HEK293T (cell line): ENCODE results near the gene C1orf105.

ENCODE experiments used
- CTCF ChIA-PET: fragments of 350-600 bp; formaldehyde crosslinking; extraction: SDS; loops from one replicate; lab custom pipeline; 2021; ENCODE audit warnings: antibody characterized with exemption, inconsistent platforms; lab: Yijun Ruan, JAX
- POLR2A ChIA-PET: fragments of 350-600 bp; formaldehyde crosslinking; extraction: SDS; loops from one replicate; lab custom pipeline; 2020; ENCODE audit warnings: antibody characterized with exemption, inconsistent platforms; lab: Yijun Ruan, JAX
- DNase-seq: peaks from one replicate; pipeline ENCODE4 v3.0.0; 2012; ENCODE audit warnings: mixed read lengths; ENCODE audit errors: extremely low spot score
- ARNT ChIP-seq: fragments of 450-650 bp; IDR thresholded peaks from 2 replicates; pipeline ENCODE4 v1.6.1; 2017; ENCODE audit warnings: mild to moderate bottlenecking
- BHLHE40 ChIP-seq: fragments of 450-650 bp; IDR thresholded peaks from 2 replicates; pipeline ENCODE4 v1.6.1; 2016; ENCODE audit warnings: mild to moderate bottlenecking, moderate library complexity, borderline replicate concordance
- CTBP1 ChIP-seq: fragments of 450-650 bp; IDR thresholded peaks from 2 replicates; pipeline ENCODE4 v1.6.1; 2016; ENCODE audit warnings: borderline replicate concordance
- ELF4 ChIP-seq: fragments of 450-650 bp; IDR thresholded peaks from 2 replicates; pipeline ENCODE4 v1.6.1; 2017; ENCODE audit warnings: antibody characterized with exemption
- FOXA1 ChIP-seq: fragments of 450-650 bp; IDR thresholded peaks from 2 replicates; pipeline ENCODE4 v1.6.1; 2016; ENCODE audit warnings: mild to moderate bottlenecking
- FOXK2 ChIP-seq: fragments of 450-650 bp; IDR thresholded peaks from 2 replicates; pipeline ENCODE4 v1.6.1; 2016; ENCODE audit warnings: mild to moderate bottlenecking
- FOXM1 ChIP-seq: fragments of 450-650 bp; IDR thresholded peaks from 2 replicates; pipeline ENCODE4 v1.6.1; 2017; ENCODE audit warnings: mild to moderate bottlenecking, borderline replicate concordance
- HDGF ChIP-seq: fragments of 450-650 bp; IDR thresholded peaks from 2 replicates; pipeline ENCODE4 v1.6.1; 2017; ENCODE audit warnings: antibody characterized with exemption, borderline replicate concordance
- L3MBTL2 ChIP-seq: fragments of 450-650 bp; conservative IDR thresholded peaks from 2 replicates; pipeline ENCODE4 v1.6.1; 2016; ENCODE audit warnings: mild to moderate bottlenecking
- LEF1 ChIP-seq: fragments of 450-650 bp; IDR thresholded peaks from 2 replicates; pipeline ENCODE4 v1.6.1; 2017; ENCODE audit warnings: mild to moderate bottlenecking, borderline replicate concordance
- NFRKB ChIP-seq: fragments of 450-650 bp; IDR thresholded peaks from 2 replicates; pipeline ENCODE4 v1.6.1; 2016; ENCODE audit warnings: mild to moderate bottlenecking, moderate library complexity
- SP1 ChIP-seq: fragments of 450-650 bp; IDR thresholded peaks from 2 replicates; pipeline ENCODE4 v1.6.1; 2017
- SUZ12 ChIP-seq: fragments of 450-650 bp; IDR thresholded peaks from 2 replicates; pipeline ENCODE4 v1.6.1; 2016; ENCODE audit warnings: mild to moderate bottlenecking
- TARDBP ChIP-seq: fragments of 450-650 bp; IDR thresholded peaks from 2 replicates; pipeline ENCODE4 v1.6.1; 2016
- ZNF384 ChIP-seq: fragments of 450-650 bp; IDR thresholded peaks from 2 replicates; pipeline ENCODE4 v1.6.1; 2016
- TF ChIP-seq, protein P1 (sequence below): fragments of 450-650 bp; IDR thresholded peaks from 2 replicates; pipeline ENCODE4 v1.6.1; 2016

The C1orf105 gene

DNA sequence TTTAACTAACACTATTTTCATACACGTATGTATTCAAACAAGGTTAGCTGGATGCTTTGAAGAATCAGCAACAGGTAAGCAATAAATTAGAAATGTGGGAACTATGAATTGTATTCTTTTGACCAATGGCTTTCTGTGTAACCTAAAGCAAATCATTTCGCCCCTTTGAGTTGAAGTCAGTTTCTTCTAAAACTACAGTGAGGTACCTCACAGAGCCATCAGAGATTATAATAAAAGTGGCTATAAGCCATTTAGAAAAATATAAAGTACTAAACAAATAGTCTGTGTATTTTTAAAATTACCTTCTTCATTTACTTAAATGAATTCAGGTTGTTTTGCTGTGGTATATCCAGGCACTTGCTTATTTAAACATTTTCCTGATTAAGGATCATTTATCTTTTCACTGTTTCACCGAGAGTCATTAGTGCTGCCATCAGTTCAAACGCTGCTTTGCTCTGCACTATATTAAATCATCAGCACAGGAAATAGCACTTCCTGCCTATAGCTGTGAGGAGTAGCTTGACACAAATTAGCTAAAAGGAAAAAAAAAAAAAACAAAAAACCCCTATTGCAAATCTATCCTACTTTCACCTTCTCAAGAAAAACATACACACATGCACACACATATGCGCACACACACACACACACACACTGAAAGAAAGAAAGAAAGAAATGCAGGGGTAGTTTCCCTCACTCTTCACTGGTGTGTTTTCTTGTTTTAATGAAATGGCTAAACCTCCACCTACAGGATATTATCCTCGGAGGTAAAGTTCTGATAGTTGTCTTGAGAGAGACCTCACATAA is 39.8 kb upstream of the C1orf105 start:
- CTCF ChIA-PET, result no interaction called here

DNA sequence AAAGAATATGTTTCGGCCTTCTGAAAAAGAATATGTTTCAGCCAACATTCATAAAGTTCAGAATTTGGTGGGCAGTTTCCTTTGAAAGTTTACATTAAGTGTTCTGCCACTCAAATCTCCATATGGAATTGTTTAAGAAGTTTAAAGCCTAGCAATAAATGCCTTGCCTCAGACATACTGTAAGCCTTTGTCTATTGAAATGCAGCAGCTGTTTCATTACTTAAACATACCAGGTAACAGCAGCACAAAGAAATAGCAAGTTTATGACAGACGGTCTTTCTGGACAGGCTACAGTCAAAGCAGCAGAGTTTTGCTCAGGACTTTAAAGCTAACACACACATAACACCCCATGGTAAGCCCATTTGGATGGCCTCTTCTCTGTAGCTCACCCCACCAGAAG is 38.5 kb upstream of the C1orf105 start:
- POLR2A ChIA-PET, result no interaction called here
- DNase-seq, result no peak
- no peak for TF ChIP-seq NFRKB
- TF ChIP-seq ARNT, result no peak
- CTCF ChIA-PET, result interaction anchor here (0.6 kb wide), 1 partner anchor 306 kb away, joined by 4 read pairs; no protein-coding TSS in a partner anchor

More for the DNA sequence above, 39.8 kb upstream of the C1orf105 start:
- POLR2A ChIA-PET, result no interaction called here
- no peak for TF ChIP-seq SP1
- TF ChIP-seq HDGF, result no peak
- TF ChIP-seq, protein P1, sequence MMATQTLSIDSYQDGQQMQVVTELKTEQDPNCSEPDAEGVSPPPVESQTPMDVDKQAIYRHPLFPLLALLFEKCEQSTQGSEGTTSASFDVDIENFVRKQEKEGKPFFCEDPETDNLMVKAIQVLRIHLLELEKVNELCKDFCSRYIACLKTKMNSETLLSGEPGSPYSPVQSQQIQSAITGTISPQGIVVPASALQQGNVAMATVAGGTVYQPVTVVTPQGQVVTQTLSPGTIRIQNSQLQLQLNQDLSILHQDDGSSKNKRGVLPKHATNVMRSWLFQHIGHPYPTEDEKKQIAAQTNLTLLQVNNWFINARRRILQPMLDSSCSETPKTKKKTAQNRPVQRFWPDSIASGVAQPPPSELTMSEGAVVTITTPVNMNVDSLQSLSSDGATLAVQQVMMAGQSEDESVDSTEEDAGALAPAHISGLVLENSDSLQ, result no peak
- no peak for TF ChIP-seq ZNF384
- no peak for TF ChIP-seq CTBP1
- no peak for TF ChIP-seq TARDBP
- TF ChIP-seq L3MBTL2, result no peak
- no peak for TF ChIP-seq ELF4
- DNase-seq, result no peak

DNA sequence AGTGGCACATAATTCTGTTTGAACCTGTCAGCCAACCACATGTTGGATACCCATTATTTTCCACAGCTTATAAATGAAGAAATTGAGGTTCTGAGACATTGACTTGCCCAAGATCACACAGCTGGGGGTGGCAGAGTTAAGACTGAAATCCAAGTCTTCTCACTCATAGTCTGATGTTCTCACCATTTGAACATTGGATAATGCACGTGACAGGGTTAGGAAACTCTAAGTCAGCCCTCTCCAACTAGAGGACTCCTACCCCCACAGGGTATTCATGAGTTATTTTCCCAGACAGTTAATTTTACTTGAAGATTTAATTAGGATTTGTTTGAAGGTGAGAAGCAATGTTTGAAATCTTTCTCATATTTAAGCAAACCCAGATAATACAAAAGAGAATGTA is 38.1 kb upstream of the C1orf105 start:
- CTCF ChIA-PET, result interaction anchor here (0.6 kb wide), 1 partner anchor 306 kb away, joined by 4 read pairs; no protein-coding TSS in a partner anchor
- DNase-seq, result no peak
- POLR2A ChIA-PET, result no interaction called here
- TF ChIP-seq SP1, result no peak
- no peak for TF ChIP-seq CTBP1
- no peak for TF ChIP-seq BHLHE40
- no peak for TF ChIP-seq LEF1
- no peak for TF ChIP-seq TARDBP
- no peak for TF ChIP-seq SUZ12
- no peak for TF ChIP-seq NFRKB
- no peak for TF ChIP-seq FOXK2
- TF ChIP-seq, protein P1, result no peak
- TF ChIP-seq FOXM1, result no peak
- no peak for TF ChIP-seq ELF4
- no peak for TF ChIP-seq FOXA1
- TF ChIP-seq ARNT, result no peak
- no peak for TF ChIP-seq L3MBTL2
- no peak for TF ChIP-seq HDGF
- TF ChIP-seq ZNF384, result no peak

DNA sequence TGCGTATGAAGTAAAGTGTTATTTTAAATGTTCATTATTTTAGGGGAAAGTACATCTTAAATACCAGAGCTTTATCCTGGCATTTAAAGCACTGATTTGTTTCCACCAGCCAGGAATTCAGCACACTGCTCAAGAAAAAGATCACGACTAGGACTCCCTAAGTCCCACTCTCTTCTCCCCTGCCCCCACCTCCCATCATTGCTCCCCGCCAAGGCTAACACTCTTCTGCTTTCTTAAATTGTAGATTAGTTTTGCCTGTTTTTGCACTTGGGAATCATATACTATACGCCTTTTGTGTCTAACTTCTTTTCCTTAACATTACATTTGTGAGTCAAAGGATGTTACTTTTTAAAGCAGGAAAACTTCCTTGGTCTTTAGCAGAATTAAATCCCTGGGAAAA is 37.5 kb upstream of the C1orf105 start:
- POLR2A ChIA-PET, result no interaction called here
- TF ChIP-seq ZNF384 (no peak), SUZ12 (no peak), ARNT (no peak), HDGF (no peak), SP1 (no peak), FOXM1 (no peak), NFRKB (no peak), L3MBTL2 (no peak), FOXA1 (no peak), ELF4 (no peak), BHLHE40 (no peak), FOXK2 (no peak), LEF1 (no peak), CTBP1 (no peak), TARDBP (no peak)
- TF ChIP-seq, protein P1, result no peak
- no peak for DNase-seq
- CTCF ChIA-PET, result no interaction called here

DNA sequence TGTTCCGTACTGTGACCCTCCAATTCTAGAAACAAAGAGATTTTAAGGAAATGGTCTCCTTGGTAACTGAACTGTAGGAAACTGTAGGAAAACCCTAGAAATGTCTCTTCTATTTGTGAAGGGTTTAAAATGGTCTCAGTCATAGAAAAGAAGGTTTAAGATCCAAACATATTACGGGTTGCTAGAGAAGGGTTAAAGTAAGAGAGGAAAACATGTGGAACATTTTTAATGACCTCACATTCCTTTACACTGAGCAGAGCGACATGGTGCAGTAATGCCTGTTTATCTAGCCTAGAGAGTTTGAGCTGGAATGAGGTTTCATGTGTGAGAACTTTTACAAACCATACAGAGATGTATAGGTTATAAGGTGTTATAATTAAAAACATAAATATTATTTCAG is 36.9 kb upstream of the C1orf105 start:
- POLR2A ChIA-PET, result no interaction called here
- CTCF ChIA-PET, result no interaction called here
- no peak for DNase-seq
- TF ChIP-seq L3MBTL2 (no peak), LEF1 (no peak), BHLHE40 (no peak), FOXA1 (no peak), HDGF (no peak), SUZ12 (no peak), SP1 (no peak), CTBP1 (no peak)

DNA sequence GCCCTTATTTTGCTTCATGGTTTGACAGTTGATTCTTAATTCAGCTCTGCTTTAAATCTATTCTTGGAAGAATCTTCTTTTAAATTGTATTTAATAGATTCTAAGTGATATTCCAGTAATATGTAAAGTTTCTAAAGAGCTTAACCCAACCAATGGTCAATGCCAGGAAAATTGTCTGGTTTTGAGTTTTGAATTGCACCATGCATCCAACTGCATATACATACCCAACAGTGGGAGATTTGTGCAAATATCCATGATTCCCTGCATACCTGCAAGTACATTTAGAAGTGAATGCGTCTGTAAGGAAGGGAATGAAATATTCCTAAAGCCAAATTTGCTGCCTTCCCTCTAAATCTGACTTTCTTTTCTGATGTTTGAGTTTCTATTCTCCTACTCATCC is 35.8 kb upstream of the C1orf105 start:
- DNase-seq, result no peak
- TF ChIP-seq ARNT (no peak), SP1 (no peak), BHLHE40 (no peak), LEF1 (no peak), ZNF384 (no peak), TARDBP (no peak), CTBP1 (no peak), L3MBTL2 (no peak)
- TF ChIP-seq, protein P1, result no peak
- ChIA-PET POLR2A (no interaction called here), CTCF (no interaction called here)
